K562 (cell line): Measurements from ENCODE around the gene MPZL1. TPM values are rescaled to one million over a fixed set of nuclear protein-coding genes. Genes with fewer than 3 reads are reported as not detected.

Experiments
- BRF1 ChIP-seq: IDR thresholded peaks from 3 replicates; pipeline ENCODE4 v1.6.1; 2011; ENCODE audit warnings: borderline replicate concordance, mild to moderate bottlenecking; ENCODE audit not compliant: insufficient read length; ENCODE audit errors: extremely low read depth
- CAMTA2 ChIP-seq: fragments of 250-450 bp; sonication (Bioruptor Pico); conservative IDR thresholded peaks from 2 replicates; pipeline ENCODE4 v1.5.1; 2022
- E2F6 ChIP-seq, 2 experiments: IDR thresholded peaks; 2 replicates each; pipeline ENCODE4 v1.6.1; 2011; ENCODE audit warnings: borderline replicate concordance in 1 of 2, control low read depth in 1 of 2, low read depth in 1 of 2, low read length in 1 of 2, mild to moderate bottlenecking in 1 of 2, mixed read lengths in 1 of 2, moderate library complexity in 1 of 2; ENCODE audit not compliant: insufficient read depth in 1 of 2, insufficient read length in 1 of 2, poor library complexity in 1 of 2, severe bottlenecking in 1 of 2; ENCODE audit errors: extremely low read depth in 1 of 2
- ERF ChIP-seq: fragments of 450-650 bp; formaldehyde crosslinking; IDR thresholded peaks from 2 replicates; pipeline ENCODE4 v1.4.0; 2020; ENCODE audit warnings: mild to moderate bottlenecking, mixed read lengths
- FOSL1 ChIP-seq: fragments of 200-800 bp; sonication (Bioruptor generic); conservative IDR thresholded peaks from 2 replicates; pipeline ENCODE4 v1.6.1; 2016; ENCODE audit warnings: missing genetic modification characterization, missing compliant biosample characterization
- GMEB1 ChIP-seq: fragments of 250-450 bp; sonication (Bioruptor Pico); IDR thresholded peaks from 2 replicates; pipeline ENCODE4 v1.4.0; 2020; ENCODE audit warnings: mild to moderate bottlenecking
- LCOR ChIP-seq: sonication (generic); formaldehyde crosslinking; IDR thresholded peaks from 2 replicates; pipeline ENCODE4 v1.8.0; 2022; ENCODE audit warnings: mild to moderate bottlenecking, missing genetic modification reagents
- LEF1 ChIP-seq: fragments of 450-650 bp; IDR thresholded peaks from 2 replicates; pipeline ENCODE4 v1.6.1; 2016; ENCODE audit warnings: mild to moderate bottlenecking
- MCM2 ChIP-seq: fragments of 450-650 bp; IDR thresholded peaks from 2 replicates; pipeline ENCODE4 v1.6.1; 2017; ENCODE audit warnings: low read depth, mild to moderate bottlenecking
- MTA1 ChIP-seq: fragments of 450-650 bp; IDR thresholded peaks from 2 replicates; pipeline ENCODE4 v1.6.1; 2017; ENCODE audit warnings: borderline replicate concordance
- MXD1 ChIP-seq: fragments of 250-450 bp; sonication (Bioruptor Pico); IDR thresholded peaks from 2 replicates; pipeline ENCODE4 v1.8.0; 2021; ENCODE audit warnings: borderline replicate concordance, mild to moderate bottlenecking, moderate library complexity; ENCODE audit not compliant: poor library complexity, severe bottlenecking
- NR2C1 ChIP-seq, 2 experiments: fragments of 450-650 bp; IDR thresholded peaks; 2 replicates each; pipeline ENCODE4 v1.6.1; 2017; ENCODE audit warnings: mild to moderate bottlenecking in 2 of 2, antibody characterized with exemption in 1 of 2, inconsistent platforms in 1 of 2, missing compliant biosample characterization in 1 of 2, missing genetic modification characterization in 1 of 2
- PHB ChIP-seq: fragments of 250-450 bp; sonication (Bioruptor Pico); IDR thresholded peaks from 2 replicates; pipeline ENCODE4 v1.5.0; 2021
- POLR3G ChIP-seq: IDR thresholded peaks from 2 replicates; pipeline ENCODE4 v1.6.1; 2011; ENCODE audit not compliant: insufficient read length, insufficient replicate concordance; ENCODE audit errors: extremely low read depth
- PRMT5 ChIP-seq: sonication (generic); formaldehyde crosslinking; IDR thresholded peaks from 2 replicates; pipeline ENCODE4 v1.5.0; 2020; ENCODE audit warnings: missing genetic modification reagents
- SMARCA4 ChIP-seq: fragments of 450-650 bp; IDR thresholded peaks from 2 replicates; pipeline ENCODE4 v1.6.1; 2016
- USF2 ChIP-seq: sonication (generic); formaldehyde crosslinking; IDR thresholded peaks from 2 replicates; pipeline ENCODE4 v1.5.0; 2020; ENCODE audit warnings: missing genetic modification reagents
- ZBTB7A ChIP-seq: IDR thresholded peaks from 2 replicates; pipeline ENCODE4 v1.6.1; 2011; ENCODE audit warnings: low read depth, mild to moderate bottlenecking, low read length, moderate library complexity, borderline replicate concordance; ENCODE audit not compliant: control insufficient read depth
- ZC3H8 ChIP-seq: fragments of 450-650 bp; IDR thresholded peaks from 2 replicates; pipeline ENCODE4 v1.6.1; 2017
- ZFP30 ChIP-seq: fragments of 250-450 bp; sonication (Bioruptor Pico); IDR thresholded peaks from 2 replicates; pipeline ENCODE4 v1.8.0; 2022; ENCODE audit warnings: moderate library complexity, mild to moderate bottlenecking, inconsistent platforms, borderline replicate concordance
- ZNF224 ChIP-seq: sonication (generic); formaldehyde crosslinking; IDR thresholded peaks from 2 replicates; pipeline ENCODE4 v1.8.0; 2022; ENCODE audit warnings: mild to moderate bottlenecking, missing genetic modification reagents
- ZNF23 ChIP-seq: fragments of 250-450 bp; sonication (Bioruptor Pico); IDR thresholded peaks from 2 replicates; pipeline ENCODE4 v1.4.0; 2020; ENCODE audit warnings: mild to moderate bottlenecking
- polyA plus RNA-seq, 8 experiments: library from polyadenylated mRNA; depleted of rRNA in 4 of 8; stranded (reverse) in 5 of 8; unstranded in 3 of 8; fragments of >200 nt; fragmentation: Nextera tagmentation in 2 of 8; fragmentation: Illumina TruSeq in 1 of 8; extraction: Ambion mirVana in 2 of 8; extraction: Trizol in 1 of 8; gene quantifications; 2 replicates each; pipeline versions ENCODE4 v1.2.1 to v1.2.3, GENCODE V29; 2011 to 2014; ENCODE audit warnings: inconsistent platforms in 1 of 8, missing spikeins in 1 of 8
- total RNA-seq, 7 experiments: library from RNA; depleted of rRNA in 6 of 7; stranded (reverse); fragments of >200 nt in 6 of 7; fragmentation: Illumina TruSeq in 2 of 7; extraction: Trizol in 2 of 7; gene quantifications; 2 replicates each; pipeline versions ENCODE4 v1.2.1 to v1.2.3, GENCODE V29; 2011 to 2021; ENCODE audit warnings: low replicate concordance in 1 of 7

Gene MPZL1
- total and polyA plus RNA-seq, 9 of the 15 experiments (the other 6 are each of a cell fraction or from before 2014, with no cell fraction given): 14.5 to 153 (median 66.5) TPM

GRCh38 chr1:167820684-167821355, 99.0 kb downstream of the MPZL1 start (continued):
- TF ChIP-seq E2F6 (IDR thresholded peaks at IDR 0.05; ENCODE audit: borderline replicate concordance in 1 of 2, extremely low read depth in 1 of 2, insufficient read depth in 1 of 2, insufficient read length in 1 of 2, low read depth in 1 of 2, low read length in 1 of 2, poor library complexity in 1 of 2, severe bottlenecking in 1 of 2) (no peak), GMEB1 (0 out of 2 replicates have a peak, but pooled peaks have one; percentile 35), MXD1 (no peak), ZNF23 (no peak), PRMT5 (no peak), ZC3H8 (no peak), USF2 (CRISPR knock-in tag) (no peak), CAMTA2 (CRISPR knock-in tag) (no peak), LEF1 (no peak), ZFP30 (CRISPR knock-in tag) (0 out of 2 replicates have a peak, but pooled peaks have one; percentile 38), POLR3G (no peak), MTA1 (no peak), ZNF224 (CRISPR knock-in tag) (no peak), ZBTB7A (no peak), LCOR (CRISPR knock-in tag) (no peak), SMARCA4 (peak; percentile 53), ERF (CRISPR knock-in tag) (no peak), PHB (CRISPR knock-in tag) (no peak), MCM2 (no peak), FOSL1 (tag) (no peak; the same call in 1 of the 2 replicates), NR2C1 (IDR thresholded peaks at IDR 0.05) (no peak), NR2C1 (tag; IDR thresholded peaks at IDR 0.05) (no peak), BRF1 (no peak)
